GM12878 (cell line): ENCODE data around the gene CLDN6. TPM values are rescaled to one million over a fixed set of nuclear protein-coding genes. Genes with fewer than 3 reads are reported as not detected.

Source experiments
- ATAC-seq: fragments of 200-7000 bp; cut with Tn5 transposase; 3 replicates; pipeline ENCODE4 v1.9.1; 2020; ENCODE audit warnings: mild to moderate bottlenecking, moderate library complexity
- BruUV-seq: library from RNA; stranded (reverse); fragments of 400-500 nt; replicated peaks from 2 replicates; lab custom pipeline; 2021; lab: Mats Ljungman, UMichigan
- CTCF ChIA-PET: fragments of 300-600 bp; sonication (Branson Sonifier 250); formaldehyde crosslinking; extraction: SDS; loops from one replicate; lab custom pipeline; 2021; ENCODE audit warnings: inconsistent platforms; lab: Yijun Ruan, JAX
- POLR2A ChIA-PET: fragments of 350-600 bp; formaldehyde crosslinking; extraction: SDS; loops from one replicate; lab custom pipeline; 2021; ENCODE audit warnings: inconsistent platforms; lab: Charles Lee
- RAD21 ChIA-PET: fragments of 300-600 bp; sonication (Branson Sonifier 250); formaldehyde crosslinking; loops from one replicate; lab custom pipeline; 2023; ENCODE audit warnings: antibody characterized with exemption; ENCODE audit not compliant: unreplicated experiment; lab: Charles Lee
- SMC1A ChIA-PET: fragments of 300-600 bp; sonication (Branson Sonifier 250); formaldehyde crosslinking; loops from one replicate; lab custom pipeline; 2023; ENCODE audit not compliant: unreplicated experiment, uncharacterized antibody; lab: Charles Lee
- DNase-seq: peaks from one replicate; pipeline ENCODE4 v3.0.0-alpha.2; 2011; ENCODE audit warnings: low read depth, low spot score
- FAIRE-seq: peaks from 3 replicates; lab custom pipeline; 2011; peaks lifted over from hg19 to GRCh38; lab: Jason Lieb, UNC
- H2AFZ ChIP-seq: 2 replicates; pipeline ENCODE4 v1.6.0; 2011; ENCODE audit warnings: low read depth, low read length, control low read depth; ENCODE audit not compliant: control insufficient read depth
- H3K27ac ChIP-seq: 2 replicates; pipeline ENCODE4 v1.5.1; 2011; ENCODE audit warnings: control low read depth; ENCODE audit not compliant: control insufficient read depth, insufficient read depth
- H3K27me3 ChIP-seq, 2 experiments: replicated peaks in 1 of 2; 2 replicates each; pipeline versions ENCODE4 v1.6.0 to v1.6.1; 2011; ENCODE audit warnings: low read length in 1 of 2; ENCODE audit not compliant: control insufficient read depth in 2 of 2, insufficient read depth in 2 of 2
- H3K36me3 ChIP-seq, 2 experiments: 2 replicates each; pipeline ENCODE4 v1.5.1; 2011; ENCODE audit warnings: low read length in 1 of 2; ENCODE audit not compliant: control insufficient read depth in 2 of 2, insufficient read depth in 2 of 2
- H3K4me1 ChIP-seq: 2 replicates; pipeline ENCODE4 v1.6.1; 2011; ENCODE audit warnings: mild to moderate bottlenecking, low read length, moderate library complexity, mixed read lengths; ENCODE audit not compliant: control insufficient read depth, insufficient read depth
- H3K4me2 ChIP-seq: 2 replicates; pipeline ENCODE4 v1.6.0; 2011; ENCODE audit warnings: control low read depth; ENCODE audit not compliant: control insufficient read depth, insufficient read depth
- H3K4me3 ChIP-seq: fragments of 200-600 bp; sonication (generic); 2 replicates; pipeline ENCODE4 v1.5.1; 2016
- H3K79me2 ChIP-seq: 2 replicates; pipeline ENCODE4 v1.6.0; 2011; ENCODE audit warnings: low read length; ENCODE audit not compliant: control insufficient read depth, insufficient read depth
- H3K9ac ChIP-seq: 2 replicates; pipeline ENCODE4 v1.8.0; 2011; ENCODE audit warnings: low read length, control low read depth, mixed read lengths; ENCODE audit not compliant: control insufficient read depth, insufficient read depth
- H3K9me3 ChIP-seq: replicated peaks from 3 replicates; pipeline ENCODE4 v1.5.1; 2011; ENCODE audit warnings: mild to moderate bottlenecking, low read length; ENCODE audit not compliant: control insufficient read depth, insufficient read depth
- H4K20me1 ChIP-seq: 2 replicates; pipeline ENCODE4 v1.6.0; 2011; ENCODE audit not compliant: control insufficient read depth, insufficient read depth
- BMI1 ChIP-seq: fragments of 450-650 bp; IDR thresholded peaks from 2 replicates; pipeline ENCODE4 v1.6.1; 2016; ENCODE audit warnings: mild to moderate bottlenecking, moderate library complexity, borderline replicate concordance
- CHD2 ChIP-seq: IDR thresholded peaks from 2 replicates; pipeline ENCODE4 v1.6.1; 2011; ENCODE audit warnings: low read depth, low read length, improper control_type of control experiment, borderline replicate concordance
- DPF2 ChIP-seq: fragments of 450-650 bp; IDR thresholded peaks from 2 replicates; pipeline ENCODE4 v1.6.1; 2017; ENCODE audit warnings: mild to moderate bottlenecking
- ESRRA ChIP-seq: IDR thresholded peaks from 2 replicates; pipeline ENCODE4 v1.6.1; 2012; ENCODE audit warnings: mild to moderate bottlenecking, low read length, improper control_type of control experiment
- HCFC1 ChIP-seq: fragments of 150-350 bp; IDR thresholded peaks from 2 replicates; pipeline ENCODE4 v1.6.1; 2014; ENCODE audit warnings: low read length
- NBN ChIP-seq: fragments of 450-650 bp; IDR thresholded peaks from 2 replicates; pipeline ENCODE4 v1.6.1; 2016
- NFXL1 ChIP-seq: fragments of 450-650 bp; IDR thresholded peaks from 2 replicates; pipeline ENCODE4 v1.6.1; 2017; ENCODE audit warnings: antibody characterized with exemption, mild to moderate bottlenecking, borderline replicate concordance
- POLR2A ChIP-seq: IDR thresholded peaks from 2 replicates; pipeline ENCODE4 v1.6.1; 2011; ENCODE audit warnings: low read depth, mild to moderate bottlenecking, low read length
- ZBED1 ChIP-seq: IDR thresholded peaks from 2 replicates; pipeline ENCODE4 v1.6.1; 2016; ENCODE audit warnings: borderline replicate concordance
- ZNF24 ChIP-seq: fragments of 450-650 bp; IDR thresholded peaks from 2 replicates; pipeline ENCODE4 v1.6.1; 2017; ENCODE audit warnings: antibody characterized with exemption, mild to moderate bottlenecking
- ZNF592 ChIP-seq: fragments of 450-650 bp; IDR thresholded peaks from 2 replicates; pipeline ENCODE4 v1.6.1; 2017; ENCODE audit warnings: mild to moderate bottlenecking, moderate library complexity
- WGBS: methylation state at CpG from one replicate; pipeline ENCODE4 v1.1.6; 2016; ENCODE audit warnings: low lambda C conversion rate; ENCODE audit not compliant: insufficient replicate concordance, insufficient coverage; ENCODE audit errors: missing lambda C conversion rate; 5-methylcytosine and 5-hydroxymethylcytosine counted together
- in situ Hi-C: fragments of 300-500 bp; cut with MboI; formaldehyde crosslinking; loops from 9 replicates; pipeline ENCODE4 v1.14.3; 2018; ENCODE audit warnings: mixed read lengths
- intact Hi-C: fragments of 100-400 bp; cut with micrococcal nuclease; formaldehyde crosslinking; loops from one replicate; pipeline ENCODE4 v1.14.2; 2022; ENCODE audit not compliant: unreplicated experiment
- polyA plus RNA-seq, 11 experiments: library from polyadenylated mRNA; depleted of rRNA in 4 of 11; unstranded in 6 of 11; stranded (reverse) in 5 of 11; fragments of >200 nt; fragmentation: Nextera tagmentation in 4 of 11; fragmentation: Illumina TruSeq in 1 of 11; extraction: Ambion mirVana in 4 of 11; extraction: Trizol in 1 of 11; gene quantifications; 1 replicate in 1 of 11; 2 replicates in 10 of 11; pipeline versions ENCODE4 v1.2.1 to v1.2.3, GENCODE V29; 2011 to 2016; ENCODE audit warnings: inconsistent platforms in 2 of 11, missing spikeins in 2 of 11, low read depth in 1 of 11
- total RNA-seq, 4 experiments: library from RNA; depleted of rRNA in 3 of 4; stranded (reverse); fragments of >200 nt in 3 of 4; fragmentation: Illumina TruSeq in 1 of 4; extraction: Trizol in 1 of 4; gene quantifications; 2 replicates each; pipeline versions ENCODE4 v1.2.1 to v1.2.3, GENCODE V29; 2013 to 2021
- TF ChIP-seq, protein P1 (sequence below): fragments of 450-650 bp; IDR thresholded peaks from 2 replicates; pipeline ENCODE4 v1.6.1; 2017; ENCODE audit warnings: mild to moderate bottlenecking, low read depth, inconsistent platforms; ENCODE audit not compliant: poor library complexity, severe bottlenecking
- TF ChIP-seq, protein P2 (sequence below): fragments of 450-650 bp; IDR thresholded peaks from 2 replicates; pipeline ENCODE4 v1.6.1; 2017; ENCODE audit warnings: borderline replicate concordance

Gene CLDN6
- total and polyA plus RNA-seq, 10 of the 15 experiments (the other 5 are each of a cell fraction or from before 2014, with no cell fraction given) = 0.15 to 0.26 (median 0.23) TPM; not detected in 7

DNA sequence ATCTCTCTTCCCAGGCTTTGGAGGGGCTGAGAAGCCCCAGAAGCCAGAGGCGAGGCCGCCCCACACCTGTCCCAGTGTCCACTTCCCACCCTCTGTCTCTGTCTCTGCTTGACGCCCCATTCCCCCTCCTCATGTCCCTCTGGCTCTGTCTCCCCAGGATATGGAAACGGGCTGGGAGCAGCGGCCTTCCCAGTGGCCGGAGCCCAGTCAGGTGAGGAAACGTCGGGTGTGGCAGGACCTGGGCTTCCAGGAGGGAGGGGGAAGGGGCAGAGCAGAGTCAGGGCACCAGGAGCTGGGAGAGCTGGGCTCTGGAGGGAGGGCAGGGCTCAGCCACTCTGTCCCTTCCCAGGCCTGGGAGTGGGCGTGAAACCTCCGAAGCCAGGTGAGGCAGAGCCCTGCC, 27.1 kb downstream of the CLDN6 start (continued):
- TF ChIP-seq, protein P1, sequence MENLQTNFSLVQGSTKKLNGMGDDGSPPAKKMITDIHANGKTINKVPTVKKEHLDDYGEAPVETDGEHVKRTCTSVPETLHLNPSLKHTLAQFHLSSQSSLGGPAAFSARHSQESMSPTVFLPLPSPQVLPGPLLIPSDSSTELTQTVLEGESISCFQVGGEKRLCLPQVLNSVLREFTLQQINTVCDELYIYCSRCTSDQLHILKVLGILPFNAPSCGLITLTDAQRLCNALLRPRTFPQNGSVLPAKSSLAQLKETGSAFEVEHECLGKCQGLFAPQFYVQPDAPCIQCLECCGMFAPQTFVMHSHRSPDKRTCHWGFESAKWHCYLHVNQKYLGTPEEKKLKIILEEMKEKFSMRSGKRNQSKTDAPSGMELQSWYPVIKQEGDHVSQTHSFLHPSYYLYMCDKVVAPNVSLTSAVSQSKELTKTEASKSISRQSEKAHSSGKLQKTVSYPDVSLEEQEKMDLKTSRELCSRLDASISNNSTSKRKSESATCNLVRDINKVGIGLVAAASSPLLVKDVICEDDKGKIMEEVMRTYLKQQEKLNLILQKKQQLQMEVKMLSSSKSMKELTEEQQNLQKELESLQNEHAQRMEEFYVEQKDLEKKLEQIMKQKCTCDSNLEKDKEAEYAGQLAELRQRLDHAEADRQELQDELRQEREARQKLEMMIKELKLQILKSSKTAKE = no peak
- TF ChIP-seq DPF2 (no peak), ZBED1 (no peak), NBN (no peak), BMI1 (no peak), HCFC1 (no peak), ESRRA (no peak), CHD2 (no peak), POLR2A (no peak), NFXL1 (no peak)
- TF ChIP-seq, protein P2, sequence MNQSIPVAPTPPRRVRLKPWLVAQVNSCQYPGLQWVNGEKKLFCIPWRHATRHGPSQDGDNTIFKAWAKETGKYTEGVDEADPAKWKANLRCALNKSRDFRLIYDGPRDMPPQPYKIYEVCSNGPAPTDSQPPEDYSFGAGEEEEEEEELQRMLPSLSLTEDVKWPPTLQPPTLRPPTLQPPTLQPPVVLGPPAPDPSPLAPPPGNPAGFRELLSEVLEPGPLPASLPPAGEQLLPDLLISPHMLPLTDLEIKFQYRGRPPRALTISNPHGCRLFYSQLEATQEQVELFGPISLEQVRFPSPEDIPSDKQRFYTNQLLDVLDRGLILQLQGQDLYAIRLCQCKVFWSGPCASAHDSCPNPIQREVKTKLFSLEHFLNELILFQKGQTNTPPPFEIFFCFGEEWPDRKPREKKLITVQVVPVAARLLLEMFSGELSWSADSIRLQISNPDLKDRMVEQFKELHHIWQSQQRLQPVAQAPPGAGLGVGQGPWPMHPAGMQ = no peak
- TF ChIP-seq, all 136 proteins: peak for 0

GRCh38 chr16:2988590-2989099, 29.3 kb downstream of the CLDN6 start:
- in situ Hi-C loops (no loop called here), intact Hi-C loops (no loop called here)
- H3K4me3 ChIP-seq = no peak overlapping the region
- H3K36me3 ChIP-seq = no peaks in the 10 kb centered on the region
- H3K79me2 ChIP-seq = no peaks in the 10 kb centered on the region
- BruUV-seq = no TSS peak
- H3K9me3 ChIP-seq = no peaks in the 10 kb centered on the region
- no peak overlapping the region for H3K9ac ChIP-seq
- no peaks in the 10 kb centered on the region for H3K4me1 ChIP-seq
- no peak for FAIRE-seq
- ChIA-PET CTCF (no interaction called here), SMC1A (interaction anchor here (0.9 kb wide), 1 partner anchor 109 kb away, joined by 3 read pairs; no protein-coding TSS in a partner anchor), RAD21 (no interaction called here), POLR2A (interaction anchor here (1.5 kb wide), 1 partner anchor 39 kb away, joined by 4 read pairs; no protein-coding TSS in a partner anchor)
- no peak for ATAC-seq
- H4K20me1 ChIP-seq = no peaks in the 10 kb centered on the region
- WGBS = 27% methylated on average over 5 of the region's 8 CpGs
- H2AFZ ChIP-seq = no peak overlapping the region
- DNase-seq = no peak
- TF ChIP-seq ZNF592 = no peak
- no peak for TF ChIP-seq ZNF24
- no peak overlapping the region for H3K4me2 ChIP-seq
- no peak overlapping the region for H3K27ac ChIP-seq
- peaks cover 2 to 4% of the 10 kb centered on the region in 2 experiments; a peak in 2 of 4 replicates for H3K27me3 ChIP-seq
